ENCODE data around the gene CERS6. TPM values are rescaled to one million over a fixed set of nuclear protein-coding genes. Genes with fewer than 3 reads are reported as not detected.

Gene CERS6
- polyA plus RNA-seq, 1 donor from 2014 or later: 59.3 TPM

- Histone ChIP-seq H3F3A (ENCODE audit: insufficient read depth, low read length, poor library complexity, severe bottlenecking) (no peaks in the 10 kb centered on the region), H3K79me2 (replicated peaks; ENCODE audit: insufficient read depth, low read length) (peaks cover 3% of the 10 kb centered on the region), H3K27ac (ENCODE audit: low read length) (no peak overlapping the region), H3K4me3 (ENCODE audit: low read length) (no peak overlapping the region), H3K9ac (ENCODE audit: low read length) (no peak overlapping the region), H3K9me3 (ENCODE audit: low read length) (no peaks in the 10 kb centered on the region), H3K9me2 (ENCODE audit: insufficient read depth, low read length) (no peaks in the 10 kb centered on the region), H2AFZ (ENCODE audit: low read depth, low read length) (no peak overlapping the region), H3K36me3 (ENCODE audit: insufficient read depth, low read length) (no peaks in the 10 kb centered on the region), H3K4me2 (ENCODE audit: low read length) (no peak overlapping the region), H4K20me1 (ENCODE audit: insufficient read depth) (no peaks in the 10 kb centered on the region), H3K27me3 (ENCODE audit: insufficient read depth, low read depth, low read length) (no peaks in the 10 kb centered on the region)
- TF ChIP-seq POLR2AphosphoS5 (IDR thresholded peaks at IDR 0.05) (no peak), REST (IDR thresholded peaks at IDR 0.05; ENCODE audit: borderline replicate concordance) (no peak), RAD21 (conservative IDR thresholded peaks at IDR 0.05) (no peak), CTCF (IDR thresholded peaks at IDR 0.05; ENCODE audit: poor library complexity, severe bottlenecking) (no peak), TAF1 (IDR thresholded peaks at IDR 0.05; ENCODE audit: low read depth) (no peak), MXI1 (conservative IDR thresholded peaks at IDR 0.05; ENCODE audit: poor library complexity, severe bottlenecking) (no peak), EP300 (conservative IDR thresholded peaks at IDR 0.05; ENCODE audit: poor library complexity, severe bottlenecking) (no peak), EZH2 (IDR thresholded peaks at IDR 0.05; ENCODE audit: borderline replicate concordance, insufficient read depth, low read length, poor library complexity, severe bottlenecking) (no peak), SMC3 (conservative IDR thresholded peaks at IDR 0.05; ENCODE audit: poor library complexity) (no peak)
Observed at GRCh38 chr2:168612719-168613118, 156.6 kb downstream of the CERS6 start.

- no peaks in the 10 kb centered on the region for H4K20me1 ChIP-seq (ENCODE audit: insufficient read depth)
- TF ChIP-seq MXI1 (conservative IDR thresholded peaks at IDR 0.05; ENCODE audit: poor library complexity, severe bottlenecking): no peak
- TF ChIP-seq EZH2 (IDR thresholded peaks at IDR 0.05; ENCODE audit: borderline replicate concordance, insufficient read depth, low read length, poor library complexity, severe bottlenecking): no peak
- TF ChIP-seq EP300 (conservative IDR thresholded peaks at IDR 0.05; ENCODE audit: poor library complexity, severe bottlenecking): no peak
- TF ChIP-seq CTCF (IDR thresholded peaks at IDR 0.05; ENCODE audit: poor library complexity, severe bottlenecking): no peak
Observed at GRCh38 chr2:168613551-168613950, 157.5 kb downstream of the CERS6 start.

More at GRCh38 chr2:168613551-168613950, 157.5 kb downstream of the CERS6 start:
- no peaks in the 10 kb centered on the region for H3K36me3 ChIP-seq (ENCODE audit: insufficient read depth, low read length)
- H3K9me3 ChIP-seq (ENCODE audit: low read length): no peaks in the 10 kb centered on the region
- no peaks in the 10 kb centered on the region for H3K9me2 ChIP-seq (ENCODE audit: insufficient read depth, low read length)
- no peak overlapping the region for H3K4me2 ChIP-seq (ENCODE audit: low read length)
- H3K79me2 ChIP-seq (replicated peaks; ENCODE audit: insufficient read depth, low read length): peaks cover 3% of the 10 kb centered on the region
- no peaks in the 10 kb centered on the region for H3K27me3 ChIP-seq (ENCODE audit: insufficient read depth, low read depth, low read length)
- no peak overlapping the region for H3K27ac ChIP-seq (ENCODE audit: low read length)
- no peak overlapping the region for H3K9ac ChIP-seq (ENCODE audit: low read length)
- H2AFZ ChIP-seq (ENCODE audit: low read depth, low read length): no peak overlapping the region
- H3K4me3 ChIP-seq (ENCODE audit: low read length): no peak overlapping the region
- H3F3A ChIP-seq (ENCODE audit: insufficient read depth, low read length, poor library complexity, severe bottlenecking): no peaks in the 10 kb centered on the region
